ENCODE results near the gene TMEM163. TPM values are rescaled to one million over a fixed set of nuclear protein-coding genes. Genes with fewer than 3 reads are reported as not detected.

Gene TMEM163
- total RNA-seq, 1 donor from 2014 or later, result not detected

GRCh38 chr2:134420920-134421319, 297.9 kb downstream of the TMEM163 start:
- Mint-ChIP-seq H3K27ac (ENCODE audit: unreplicated experiment) (no peak overlapping the region), H3K9me3 (ENCODE audit: unreplicated experiment) (no peaks in the 10 kb centered on the region), H3K27me3 (ENCODE audit: unreplicated experiment) (no peaks in the 10 kb centered on the region), H3K36me3 (ENCODE audit: unreplicated experiment) (no peaks in the 10 kb centered on the region), H3K4me3 (ENCODE audit: unreplicated experiment) (no peak overlapping the region), H3K4me1 (ENCODE audit: unreplicated experiment) (no peaks in the 10 kb centered on the region)
- TF ChIP-seq, protein P1, sequence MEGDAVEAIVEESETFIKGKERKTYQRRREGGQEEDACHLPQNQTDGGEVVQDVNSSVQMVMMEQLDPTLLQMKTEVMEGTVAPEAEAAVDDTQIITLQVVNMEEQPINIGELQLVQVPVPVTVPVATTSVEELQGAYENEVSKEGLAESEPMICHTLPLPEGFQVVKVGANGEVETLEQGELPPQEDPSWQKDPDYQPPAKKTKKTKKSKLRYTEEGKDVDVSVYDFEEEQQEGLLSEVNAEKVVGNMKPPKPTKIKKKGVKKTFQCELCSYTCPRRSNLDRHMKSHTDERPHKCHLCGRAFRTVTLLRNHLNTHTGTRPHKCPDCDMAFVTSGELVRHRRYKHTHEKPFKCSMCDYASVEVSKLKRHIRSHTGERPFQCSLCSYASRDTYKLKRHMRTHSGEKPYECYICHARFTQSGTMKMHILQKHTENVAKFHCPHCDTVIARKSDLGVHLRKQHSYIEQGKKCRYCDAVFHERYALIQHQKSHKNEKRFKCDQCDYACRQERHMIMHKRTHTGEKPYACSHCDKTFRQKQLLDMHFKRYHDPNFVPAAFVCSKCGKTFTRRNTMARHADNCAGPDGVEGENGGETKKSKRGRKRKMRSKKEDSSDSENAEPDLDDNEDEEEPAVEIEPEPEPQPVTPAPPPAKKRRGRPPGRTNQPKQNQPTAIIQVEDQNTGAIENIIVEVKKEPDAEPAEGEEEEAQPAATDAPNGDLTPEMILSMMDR (IDR thresholded peaks at IDR 0.05), result no peak
- DNase-seq (ENCODE audit: extremely low spot score, unreplicated experiment), result no peak

DNA sequence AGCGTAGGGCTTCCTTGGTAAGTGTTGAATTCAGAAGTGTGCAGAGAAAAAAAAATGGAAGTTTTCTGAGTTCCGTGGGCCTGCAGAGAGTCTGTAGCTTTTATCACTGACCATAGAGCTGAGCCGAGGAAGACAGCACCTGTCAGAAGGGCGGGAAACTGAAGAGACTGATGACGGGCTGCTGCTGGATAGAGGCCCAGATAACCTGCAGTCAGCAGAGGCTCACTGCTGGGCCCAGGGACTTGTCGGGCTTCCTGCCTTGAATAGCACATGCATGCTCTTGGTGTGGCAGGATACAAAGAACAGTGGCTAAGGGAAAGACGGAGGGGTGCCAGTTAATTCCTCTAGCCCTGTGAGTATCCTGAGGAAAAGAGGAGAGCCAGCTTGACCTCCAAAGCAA, 298.5 kb downstream of the TMEM163 start:
- H3K9me3 Mint-ChIP-seq (ENCODE audit: unreplicated experiment), result no peaks in the 10 kb centered on the region
- no peak for DNase-seq (ENCODE audit: extremely low spot score, unreplicated experiment)
- TF ChIP-seq, protein P1 (IDR thresholded peaks at IDR 0.05), result no peak
- no peak overlapping the region for H3K4me3 Mint-ChIP-seq (ENCODE audit: unreplicated experiment)
- no peaks in the 10 kb centered on the region for H3K4me1 Mint-ChIP-seq (ENCODE audit: unreplicated experiment)
- no peaks in the 10 kb centered on the region for H3K36me3 Mint-ChIP-seq (ENCODE audit: unreplicated experiment)
- H3K27ac Mint-ChIP-seq (ENCODE audit: unreplicated experiment), result no peak overlapping the region
- no peaks in the 10 kb centered on the region for H3K27me3 Mint-ChIP-seq (ENCODE audit: unreplicated experiment)

DNA sequence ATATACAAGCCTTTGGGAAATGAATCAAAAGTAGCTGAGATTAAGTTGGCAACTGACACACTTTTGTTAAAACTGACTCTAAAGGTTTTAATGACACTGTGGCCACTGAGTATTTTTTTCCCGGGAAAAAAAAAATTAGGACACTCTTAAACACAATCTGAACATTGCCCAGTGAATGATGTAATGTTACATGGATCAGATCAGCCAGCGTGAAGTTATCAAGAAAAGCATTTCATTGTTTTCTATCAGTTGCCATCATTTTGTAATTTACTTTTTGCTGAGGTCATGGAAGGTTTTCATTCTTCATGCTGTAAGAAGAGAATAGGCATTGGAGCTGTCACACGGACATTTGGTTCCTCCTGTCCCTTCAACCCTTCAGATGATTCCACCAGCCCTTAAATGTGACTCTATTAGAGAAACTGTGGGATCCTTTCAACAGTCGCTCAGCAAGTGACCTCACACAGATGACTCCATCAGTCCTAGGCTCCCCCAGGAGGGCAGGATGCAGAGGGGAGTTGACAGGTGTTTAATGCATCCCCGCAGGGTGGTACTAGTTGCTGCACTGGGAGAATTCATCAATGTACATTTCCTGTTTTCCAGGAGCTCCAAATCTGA, 300.7 kb downstream of the TMEM163 start:
- Mint-ChIP-seq H3K27ac (ENCODE audit: unreplicated experiment) (no peak overlapping the region), H3K4me3 (ENCODE audit: unreplicated experiment) (no peak overlapping the region), H3K4me1 (ENCODE audit: unreplicated experiment) (no peaks in the 10 kb centered on the region), H3K9me3 (ENCODE audit: unreplicated experiment) (no peaks in the 10 kb centered on the region), H3K27me3 (ENCODE audit: unreplicated experiment) (no peaks in the 10 kb centered on the region), H3K36me3 (ENCODE audit: unreplicated experiment) (no peaks in the 10 kb centered on the region)
- TF ChIP-seq, protein P1 (IDR thresholded peaks at IDR 0.05), result no peak
- no peak for DNase-seq (ENCODE audit: extremely low spot score, unreplicated experiment)

DNA sequence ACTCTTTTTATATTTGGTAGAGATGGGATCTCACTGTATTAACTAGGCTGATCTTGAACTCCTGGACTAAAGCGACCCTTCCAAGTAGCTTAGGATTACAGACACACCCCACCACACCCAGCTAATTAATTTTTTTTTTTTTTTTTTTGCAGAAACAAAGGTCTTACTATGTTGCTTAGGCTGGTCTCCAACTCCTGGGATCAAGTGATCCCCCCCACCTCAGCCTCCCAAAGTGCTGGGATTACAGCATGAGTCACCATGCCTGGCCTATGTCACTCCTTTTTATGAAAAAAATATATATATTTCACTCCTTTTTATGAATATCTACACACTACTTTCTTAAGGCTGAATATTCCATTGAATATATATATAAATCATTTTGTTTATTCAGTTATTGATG, 302.2 kb downstream of the TMEM163 start:
- TF ChIP-seq, protein P1 (IDR thresholded peaks at IDR 0.05), result no peak
- Mint-ChIP-seq H3K4me3 (ENCODE audit: unreplicated experiment) (no peak overlapping the region), H3K4me1 (ENCODE audit: unreplicated experiment) (peaks cover under 1% of the 10 kb centered on the region), H3K9me3 (ENCODE audit: unreplicated experiment) (no peaks in the 10 kb centered on the region), H3K27me3 (ENCODE audit: unreplicated experiment) (no peaks in the 10 kb centered on the region), H3K36me3 (ENCODE audit: unreplicated experiment) (no peaks in the 10 kb centered on the region), H3K27ac (ENCODE audit: unreplicated experiment) (no peak overlapping the region)
- no peak for DNase-seq (ENCODE audit: extremely low spot score, unreplicated experiment)

GRCh38 chr2:134416018-134416417, 302.8 kb downstream of the TMEM163 start:
- TF ChIP-seq, protein P1 (IDR thresholded peaks at IDR 0.05), result no peak
- Mint-ChIP-seq H3K27me3 (ENCODE audit: unreplicated experiment) (no peaks in the 10 kb centered on the region), H3K4me3 (ENCODE audit: unreplicated experiment) (no peak overlapping the region), H3K4me1 (ENCODE audit: unreplicated experiment) (peaks cover 3% of the 10 kb centered on the region), H3K27ac (ENCODE audit: unreplicated experiment) (no peak overlapping the region), H3K36me3 (ENCODE audit: unreplicated experiment) (no peaks in the 10 kb centered on the region), H3K9me3 (ENCODE audit: unreplicated experiment) (no peaks in the 10 kb centered on the region)
- DNase-seq (ENCODE audit: extremely low spot score, unreplicated experiment), result no peak
